Measurements from ENCODE around the gene PDK3. TPM values are rescaled to one million over a fixed set of nuclear protein-coding genes. Genes with fewer than 3 reads are reported as not detected.

Gene PDK3
- total RNA-seq, 1 donor from 2014 or later: 30.4 TPM

GRCh38 chrX:24426340-24426913, 38.7 kb upstream of the PDK3 start:
- peaks cover 4% of the 10 kb centered on the region for H3K4me1 Mint-ChIP-seq (ENCODE audit: unreplicated experiment)
- H3K4me3 Mint-ChIP-seq: no peak overlapping the region
- H3K36me3 Mint-ChIP-seq: no peaks in the 10 kb centered on the region
- H3K9me3 Mint-ChIP-seq: peaks cover 11% of the 10 kb centered on the region
- TF ChIP-seq CTCF (conservative IDR thresholded peaks at IDR 0.05): no peak
- H3K27me3 Mint-ChIP-seq: no peaks in the 10 kb centered on the region
- DNase-seq (ENCODE audit: extremely low spot score, unreplicated experiment): no peak
- H3K27ac Mint-ChIP-seq: no peak overlapping the region

- H3K36me3 Mint-ChIP-seq: no peaks in the 10 kb centered on the region
- peaks cover 9% of the 10 kb centered on the region for H3K9me3 Mint-ChIP-seq
- TF ChIP-seq CTCF (conservative IDR thresholded peaks at IDR 0.05): no peak
- H3K4me1 Mint-ChIP-seq (ENCODE audit: unreplicated experiment): peaks cover 4% of the 10 kb centered on the region
- no peak for DNase-seq (ENCODE audit: extremely low spot score, unreplicated experiment)
- H3K27me3 Mint-ChIP-seq: no peaks in the 10 kb centered on the region
- H3K27ac Mint-ChIP-seq: peak overlapping the region; percentile 13
- H3K4me3 Mint-ChIP-seq: no peak overlapping the region
Observed at GRCh38 chrX:24426921-24427746, 38.0 kb upstream of the PDK3 start.

GRCh38 chrX:24427747-24428019, 37.4 kb upstream of the PDK3 start:
- Mint-ChIP-seq H3K36me3 (no peaks in the 10 kb centered on the region), H3K27me3 (no peaks in the 10 kb centered on the region), H3K9me3 (peaks cover 5% of the 10 kb centered on the region), H3K27ac (peak overlapping the region; percentile 13), H3K4me3 (no peak overlapping the region), H3K4me1 (ENCODE audit: unreplicated experiment) (peaks cover 4% of the 10 kb centered on the region)
- DNase-seq (ENCODE audit: extremely low spot score, unreplicated experiment): no peak
- no peak for TF ChIP-seq CTCF (conservative IDR thresholded peaks at IDR 0.05)

GRCh38 chrX:24428516-24428915, 36.6 kb upstream of the PDK3 start:
- Mint-ChIP-seq H3K4me1 (ENCODE audit: unreplicated experiment) (peaks cover 4% of the 10 kb centered on the region), H3K4me3 (no peak overlapping the region), H3K27ac (no peak overlapping the region), H3K9me3 (peaks cover 5% of the 10 kb centered on the region), H3K36me3 (no peaks in the 10 kb centered on the region), H3K27me3 (peaks cover under 1% of the 10 kb centered on the region)
- TF ChIP-seq CTCF (conservative IDR thresholded peaks at IDR 0.05): no peak
- DNase-seq (ENCODE audit: extremely low spot score, unreplicated experiment): no peak

- Mint-ChIP-seq H3K27ac (no peak overlapping the region), H3K4me1 (ENCODE audit: unreplicated experiment) (peaks cover 4% of the 10 kb centered on the region), H3K4me3 (no peak overlapping the region), H3K36me3 (no peaks in the 10 kb centered on the region), H3K9me3 (no peaks in the 10 kb centered on the region), H3K27me3 (peaks cover 3% of the 10 kb centered on the region)
- DNase-seq (ENCODE audit: extremely low spot score, unreplicated experiment): no peak
- no peak for TF ChIP-seq CTCF (conservative IDR thresholded peaks at IDR 0.05)
Observed at GRCh38 chrX:24435060-24435459, 30.0 kb upstream of the PDK3 start.
